Measurements from ENCODE around the gene FXYD7. TPM values are rescaled to one million over a fixed set of nuclear protein-coding genes. Genes with fewer than 3 reads are reported as not detected.

The FXYD7 gene
- polyA plus RNA-seq, 1 donor (not counting 4 experiments of a cell fraction or from before 2014, with no cell fraction given), result not detected

DNA sequence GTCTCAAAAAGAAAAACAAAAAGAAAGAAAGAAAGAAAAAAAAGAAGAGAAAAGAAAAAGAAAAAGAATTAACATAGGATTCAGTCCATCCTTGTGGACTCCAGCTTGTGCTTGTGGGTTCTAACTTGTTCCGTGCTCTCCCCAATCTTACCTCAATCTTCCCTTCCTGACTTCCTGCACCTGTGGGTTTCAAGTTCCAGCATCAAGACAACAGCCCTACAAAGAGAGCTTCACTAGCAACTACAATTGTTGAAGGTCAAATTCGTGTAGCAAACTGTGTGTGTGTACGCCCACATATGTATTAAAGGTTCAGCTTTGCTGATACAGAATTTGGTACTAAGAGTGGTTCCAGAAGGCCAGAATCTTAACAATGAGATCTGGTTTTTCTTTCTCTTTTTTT is 36.8 kb downstream of the FXYD7 start:
- Histone ChIP-seq H3K9me1 (ENCODE audit: control insufficient read depth, extremely low read depth, insufficient read depth, low read length) (no peaks in the 10 kb centered on the region), H3K9ac (ENCODE audit: control insufficient read depth, extremely low read depth, insufficient read depth, low read length) (no peak overlapping the region), H3K79me2 (ENCODE audit: control insufficient read depth, insufficient read depth, low read length) (no peaks in the 10 kb centered on the region), H3K27ac (ENCODE audit: control insufficient read depth, insufficient read depth, low read length) (no peak overlapping the region), H4K20me1 (ENCODE audit: control insufficient read depth, extremely low read depth, insufficient read depth, low read length) (no peaks in the 10 kb centered on the region), H3K4me1 (ENCODE audit: control insufficient read depth, extremely low read depth, insufficient read depth, low read length) (peaks cover 8% of the 10 kb centered on the region), H3K36me3 (ENCODE audit: control insufficient read depth in 2 of 2, extremely low read depth in 1 of 2, insufficient read depth in 2 of 2, low read length in 2 of 2) (no peaks in the 10 kb centered on the region), H3K27me3 (ENCODE audit: control insufficient read depth, extremely low read depth, insufficient read depth, low read length) (no peaks in the 10 kb centered on the region), H3K4me3 (ENCODE audit: control insufficient read depth in 2 of 3, extremely low read depth in 1 of 3, insufficient read depth in 2 of 3, low read depth in 1 of 3, low read length in 3 of 3) (no peak overlapping the region), H3K9me3 (ENCODE audit: control insufficient read depth, low read depth, low read length) (no peaks in the 10 kb centered on the region), H3K4me2 (ENCODE audit: control insufficient read depth, extremely low read depth, insufficient read depth, low read depth, low read length) (no peak overlapping the region), H2AFZ (ENCODE audit: control insufficient read depth, low read length) (no peak overlapping the region)
- dilution Hi-C loops (cut with MboI; ENCODE audit: extremely low pct_ligation_motif_present, low sequenced_read_pairs), result no loop called here
- FAIRE-seq, result no peak
- DNase-seq (ENCODE audit: low read depth, low spot score), result no peak
- TF ChIP-seq EZH2 (IDR thresholded peaks at IDR 0.05; ENCODE audit: low read length) (no peak), CTCF (optimal IDR thresholded peaks at IDR 0.05 in 1 of 3, IDR thresholded peaks at IDR 0.05 in 1 of 3, conservative IDR thresholded peaks at IDR 0.05 in 1 of 3; ENCODE audit: extremely low read depth in 1 of 3, insufficient read depth in 2 of 3, low read length in 3 of 3) (no peak)

- H3K9me1 ChIP-seq (ENCODE audit: control insufficient read depth, extremely low read depth, insufficient read depth, low read length), result no peaks in the 10 kb centered on the region
- no peak overlapping the region for H3K4me3 ChIP-seq (ENCODE audit: control insufficient read depth in 2 of 3, extremely low read depth in 1 of 3, insufficient read depth in 2 of 3, low read depth in 1 of 3, low read length in 3 of 3)
- H3K4me1 ChIP-seq (ENCODE audit: control insufficient read depth, extremely low read depth, insufficient read depth, low read length), result no peaks in the 10 kb centered on the region
- H3K27me3 ChIP-seq (ENCODE audit: control insufficient read depth, extremely low read depth, insufficient read depth, low read length), result no peaks in the 10 kb centered on the region
- dilution Hi-C loops (cut with MboI; ENCODE audit: extremely low pct_ligation_motif_present, low sequenced_read_pairs), result no loop called here
- H4K20me1 ChIP-seq (ENCODE audit: control insufficient read depth, extremely low read depth, insufficient read depth, low read length), result no peaks in the 10 kb centered on the region
- TF ChIP-seq CTCF (optimal IDR thresholded peaks at IDR 0.05 in 1 of 3, IDR thresholded peaks at IDR 0.05 in 1 of 3, conservative IDR thresholded peaks at IDR 0.05 in 1 of 3; ENCODE audit: extremely low read depth in 1 of 3, insufficient read depth in 2 of 3, low read length in 3 of 3) (no peak), EZH2 (IDR thresholded peaks at IDR 0.05; ENCODE audit: low read length) (no peak)
- DNase-seq (ENCODE audit: low read depth, low spot score), result no peak
- H3K36me3 ChIP-seq (ENCODE audit: control insufficient read depth in 2 of 2, extremely low read depth in 1 of 2, insufficient read depth in 2 of 2, low read length in 2 of 2), result no peaks in the 10 kb centered on the region
- no peak overlapping the region for H3K4me2 ChIP-seq (ENCODE audit: control insufficient read depth, extremely low read depth, insufficient read depth, low read depth, low read length)
- H3K9ac ChIP-seq (ENCODE audit: control insufficient read depth, extremely low read depth, insufficient read depth, low read length), result no peak overlapping the region
- no peak overlapping the region for H2AFZ ChIP-seq (ENCODE audit: control insufficient read depth, low read length)
- FAIRE-seq, result no peak
- H3K27ac ChIP-seq (ENCODE audit: control insufficient read depth, insufficient read depth, low read length), result no peak overlapping the region
- H3K9me3 ChIP-seq (ENCODE audit: control insufficient read depth, low read depth, low read length), result no peaks in the 10 kb centered on the region
- no peaks in the 10 kb centered on the region for H3K79me2 ChIP-seq (ENCODE audit: control insufficient read depth, insufficient read depth, low read length)
Observed at GRCh38 chr19:35181387-35181786, 38.3 kb downstream of the FXYD7 start.
